ENCODE results near the gene KBTBD4. TPM values are rescaled to one million over a fixed set of nuclear protein-coding genes. Genes with fewer than 3 reads are reported as not detected.

The KBTBD4 gene
- total and polyA plus RNA-seq, 2 of the 13 experiments (the other 11 are each of a cell fraction or from before 2014, with no cell fraction given), result 8.5 to 12.8 TPM

- TF ChIP-seq, protein P1, sequence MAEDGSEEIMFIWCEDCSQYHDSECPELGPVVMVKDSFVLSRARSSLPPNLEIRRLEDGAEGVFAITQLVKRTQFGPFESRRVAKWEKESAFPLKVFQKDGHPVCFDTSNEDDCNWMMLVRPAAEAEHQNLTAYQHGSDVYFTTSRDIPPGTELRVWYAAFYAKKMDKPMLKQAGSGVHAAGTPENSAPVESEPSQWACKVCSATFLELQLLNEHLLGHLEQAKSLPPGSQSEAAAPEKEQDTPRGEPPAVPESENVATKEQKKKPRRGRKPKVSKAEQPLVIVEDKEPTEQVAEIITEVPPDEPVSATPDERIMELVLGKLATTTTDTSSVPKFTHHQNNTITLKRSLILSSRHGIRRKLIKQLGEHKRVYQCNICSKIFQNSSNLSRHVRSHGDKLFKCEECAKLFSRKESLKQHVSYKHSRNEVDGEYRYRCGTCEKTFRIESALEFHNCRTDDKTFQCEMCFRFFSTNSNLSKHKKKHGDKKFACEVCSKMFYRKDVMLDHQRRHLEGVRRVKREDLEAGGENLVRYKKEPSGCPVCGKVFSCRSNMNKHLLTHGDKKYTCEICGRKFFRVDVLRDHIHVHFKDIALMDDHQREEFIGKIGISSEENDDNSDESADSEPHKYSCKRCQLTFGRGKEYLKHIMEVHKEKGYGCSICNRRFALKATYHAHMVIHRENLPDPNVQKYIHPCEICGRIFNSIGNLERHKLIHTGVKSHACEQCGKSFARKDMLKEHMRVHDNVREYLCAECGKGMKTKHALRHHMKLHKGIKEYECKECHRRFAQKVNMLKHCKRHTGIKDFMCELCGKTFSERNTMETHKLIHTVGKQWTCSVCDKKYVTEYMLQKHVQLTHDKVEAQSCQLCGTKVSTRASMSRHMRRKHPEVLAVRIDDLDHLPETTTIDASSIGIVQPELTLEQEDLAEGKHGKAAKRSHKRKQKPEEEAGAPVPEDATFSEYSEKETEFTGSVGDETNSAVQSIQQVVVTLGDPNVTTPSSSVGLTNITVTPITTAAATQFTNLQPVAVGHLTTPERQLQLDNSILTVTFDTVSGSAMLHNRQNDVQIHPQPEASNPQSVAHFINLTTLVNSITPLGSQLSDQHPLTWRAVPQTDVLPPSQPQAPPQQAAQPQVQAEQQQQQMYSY (CRISPR knock-in tag; IDR thresholded peaks at IDR 0.05), result peak; percentile 88
- TF ChIP-seq ZEB1 (IDR thresholded peaks at IDR 0.05; ENCODE audit: insufficient replicate concordance, low read depth), result no peak
- no peak for TF ChIP-seq PHF21A (CRISPR knock-in tag; IDR thresholded peaks at IDR 0.05)
- no peak for TF ChIP-seq FIP1L1 (IDR thresholded peaks at IDR 0.05; ENCODE audit: borderline replicate concordance, insufficient read depth, low read depth, low read length)
- TF ChIP-seq HDAC2 (CRISPR knock-in tag; IDR thresholded peaks at IDR 0.05), result no peak
- no peak; the same call in 1 of the 2 replicates for TF ChIP-seq ZBTB7B (CRISPR knock-in tag; IDR thresholded peaks at IDR 0.05)
- TF ChIP-seq ZNF333 (CRISPR knock-in tag; IDR thresholded peaks at IDR 0.05; ENCODE audit: borderline replicate concordance), result peak; percentile 63; the same call in 1 of the 2 replicates
- TF ChIP-seq CBX5 (CRISPR knock-in tag; IDR thresholded peaks at IDR 0.05; ENCODE audit: borderline replicate concordance), result no peak
- TF ChIP-seq, protein P2, sequence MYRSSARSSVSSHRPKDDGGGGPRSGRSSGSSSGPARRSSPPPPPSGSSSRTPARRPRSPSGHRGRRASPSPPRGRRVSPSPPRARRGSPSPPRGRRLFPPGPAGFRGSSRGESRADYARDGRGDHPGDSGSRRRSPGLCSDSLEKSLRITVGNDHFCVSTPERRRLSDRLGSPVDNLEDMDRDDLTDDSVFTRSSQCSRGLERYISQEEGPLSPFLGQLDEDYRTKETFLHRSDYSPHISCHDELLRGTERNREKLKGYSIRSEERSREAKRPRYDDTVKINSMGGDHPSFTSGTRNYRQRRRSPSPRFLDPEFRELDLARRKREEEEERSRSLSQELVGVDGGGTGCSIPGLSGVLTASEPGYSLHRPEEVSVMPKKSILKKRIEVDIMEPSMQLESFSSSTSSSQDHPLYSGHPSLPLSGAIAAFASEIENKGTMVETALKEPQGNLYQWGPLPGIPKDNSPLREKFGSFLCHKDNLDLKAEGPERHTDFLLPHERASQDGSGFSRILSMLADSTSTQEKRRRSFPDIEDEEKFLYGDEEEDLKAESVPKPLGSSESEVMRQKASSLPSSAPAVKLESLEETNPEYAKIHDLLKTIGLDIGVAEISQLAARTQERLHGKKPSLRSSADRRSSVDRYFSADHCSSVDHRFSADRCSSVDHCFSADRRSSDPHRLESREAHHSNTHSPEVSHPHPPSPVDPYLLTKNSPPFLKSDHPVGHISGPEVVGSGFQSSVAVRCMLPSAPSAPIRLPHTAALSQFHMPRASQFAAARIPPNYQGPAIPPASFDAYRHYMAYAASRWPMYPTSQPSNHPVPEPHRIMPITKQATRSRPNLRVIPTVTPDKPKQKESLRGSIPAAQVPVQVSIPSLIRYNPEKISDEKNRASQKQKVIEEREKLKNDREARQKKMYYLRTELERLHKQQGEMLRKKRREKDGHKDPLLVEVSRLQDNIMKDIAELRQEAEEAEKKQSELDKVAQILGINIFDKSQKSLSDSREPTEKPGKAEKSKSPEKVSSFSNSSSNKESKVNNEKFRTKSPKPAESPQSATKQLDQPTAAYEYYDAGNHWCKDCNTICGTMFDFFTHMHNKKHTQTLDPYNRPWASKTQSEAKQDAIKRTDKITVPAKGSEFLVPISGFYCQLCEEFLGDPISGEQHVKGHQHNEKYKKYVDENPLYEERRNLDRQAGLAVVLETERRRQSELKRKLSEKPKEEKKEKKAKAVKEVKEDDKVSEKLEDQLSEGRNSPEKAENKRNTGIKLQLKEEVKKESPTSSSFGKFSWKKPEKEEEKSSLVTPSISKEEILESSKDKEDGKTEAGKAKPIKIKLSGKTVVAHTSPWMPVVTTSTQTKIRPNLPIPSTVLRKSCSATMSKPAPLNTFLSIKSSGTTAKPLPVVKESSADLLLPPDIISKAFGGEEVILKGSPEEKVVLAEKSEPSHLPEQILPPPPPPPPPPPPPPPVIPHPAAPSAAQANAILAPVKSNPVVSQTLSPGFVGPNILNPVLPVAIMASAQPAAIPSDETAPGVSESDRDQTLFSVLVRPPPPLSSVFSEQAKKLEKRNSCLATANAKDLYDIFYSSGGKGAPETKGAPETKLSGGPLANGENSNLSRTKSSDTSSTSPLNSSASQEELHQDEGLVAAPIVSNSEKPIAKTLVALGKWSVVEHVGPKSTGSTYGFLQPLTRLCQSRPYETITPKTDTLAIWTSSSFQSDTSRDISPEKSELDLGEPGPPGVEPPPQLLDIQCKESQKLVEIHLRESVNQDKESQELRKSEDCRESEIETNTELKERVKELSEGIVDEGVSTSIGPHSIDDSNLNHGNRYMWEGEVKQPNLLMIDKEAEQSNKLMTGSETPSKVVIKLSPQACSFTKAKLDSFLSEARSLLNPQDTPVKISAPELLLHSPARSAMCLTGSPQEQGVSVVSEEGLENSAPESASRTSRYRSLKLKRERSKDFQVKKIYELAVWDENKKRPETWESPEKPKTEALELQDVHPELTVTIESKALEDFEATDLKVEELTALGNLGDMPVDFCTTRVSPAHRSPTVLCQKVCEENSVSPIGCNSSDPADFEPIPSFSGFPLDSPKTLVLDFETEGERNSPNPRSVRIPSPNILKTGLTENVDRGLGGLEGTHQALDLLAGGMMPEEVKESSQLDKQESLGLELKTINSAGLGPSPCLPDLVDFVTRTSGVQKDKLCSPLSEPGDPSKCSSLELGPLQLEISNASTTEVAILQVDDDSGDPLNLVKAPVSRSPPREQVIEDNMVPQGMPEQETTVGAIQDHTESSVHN (CRISPR knock-in tag; IDR thresholded peaks at IDR 0.05), result no peak
- TF ChIP-seq, protein P3, sequence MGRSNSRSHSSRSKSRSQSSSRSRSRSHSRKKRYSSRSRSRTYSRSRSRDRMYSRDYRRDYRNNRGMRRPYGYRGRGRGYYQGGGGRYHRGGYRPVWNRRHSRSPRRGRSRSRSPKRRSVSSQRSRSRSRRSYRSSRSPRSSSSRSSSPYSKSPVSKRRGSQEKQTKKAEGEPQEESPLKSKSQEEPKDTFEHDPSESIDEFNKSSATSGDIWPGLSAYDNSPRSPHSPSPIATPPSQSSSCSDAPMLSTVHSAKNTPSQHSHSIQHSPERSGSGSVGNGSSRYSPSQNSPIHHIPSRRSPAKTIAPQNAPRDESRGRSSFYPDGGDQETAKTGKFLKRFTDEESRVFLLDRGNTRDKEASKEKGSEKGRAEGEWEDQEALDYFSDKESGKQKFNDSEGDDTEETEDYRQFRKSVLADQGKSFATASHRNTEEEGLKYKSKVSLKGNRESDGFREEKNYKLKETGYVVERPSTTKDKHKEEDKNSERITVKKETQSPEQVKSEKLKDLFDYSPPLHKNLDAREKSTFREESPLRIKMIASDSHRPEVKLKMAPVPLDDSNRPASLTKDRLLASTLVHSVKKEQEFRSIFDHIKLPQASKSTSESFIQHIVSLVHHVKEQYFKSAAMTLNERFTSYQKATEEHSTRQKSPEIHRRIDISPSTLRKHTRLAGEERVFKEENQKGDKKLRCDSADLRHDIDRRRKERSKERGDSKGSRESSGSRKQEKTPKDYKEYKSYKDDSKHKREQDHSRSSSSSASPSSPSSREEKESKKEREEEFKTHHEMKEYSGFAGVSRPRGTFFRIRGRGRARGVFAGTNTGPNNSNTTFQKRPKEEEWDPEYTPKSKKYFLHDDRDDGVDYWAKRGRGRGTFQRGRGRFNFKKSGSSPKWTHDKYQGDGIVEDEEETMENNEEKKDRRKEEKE (IDR thresholded peaks at IDR 0.05), result no peak
- TF ChIP-seq E2F1 (CRISPR knock-in tag; IDR thresholded peaks at IDR 0.05), result peak; percentile 75
- no peak for TF ChIP-seq PPARG (CRISPR knock-in tag; conservative IDR thresholded peaks at IDR 0.05)
Observed at GRCh38 chr11:47565340-47566148, 13.2 kb downstream of the KBTBD4 start, which contains the start of gene PTPMT1 (continued).
